Measurements from ENCODE around the gene SLC25A11. TPM values are rescaled to one million over a fixed set of nuclear protein-coding genes. Genes with fewer than 3 reads are reported as not detected.

SLC25A11 gene
- total RNA-seq, 1 experiment from 2014 or later = 40.1 TPM

GRCh38 chr17:4901108-4901647 is 38.7 kb downstream of the SLC25A11 start:
- Mint-ChIP-seq H3K27me3 (ENCODE audit: insufficient read depth, unreplicated experiment) (no peaks in the 10 kb centered on the region), H3K27ac (ENCODE audit: unreplicated experiment) (no peak overlapping the region), H3K4me1 (ENCODE audit: low read depth, unreplicated experiment) (peaks cover 10% of the 10 kb centered on the region), H3K4me3 (ENCODE audit: unreplicated experiment) (no peak overlapping the region), H3K36me3 (ENCODE audit: insufficient read depth, unreplicated experiment) (peaks cover 20% of the 10 kb centered on the region), H3K9me3 (ENCODE audit: unreplicated experiment) (no peaks in the 10 kb centered on the region)
- Histone ChIP-seq H3K36me3 (ENCODE audit: control insufficient read depth, insufficient read depth, low read length) (no peaks in the 10 kb centered on the region), H3K4me3 (ENCODE audit: low read depth, low read length) (no peak overlapping the region), H3K27me3 (replicated peaks; ENCODE audit: control insufficient read depth, insufficient read depth, low read length) (no peaks in the 10 kb centered on the region), H3K9me3 (no peaks in the 10 kb centered on the region), H3K4me1 (peaks cover 3% of the 10 kb centered on the region; the same call in 1 of the 2 replicates)
- intact Hi-C loops (cut with micrococcal nuclease; ENCODE audit: unreplicated experiment) = no loop called here
- ChIA-PET POLR2A (no interaction called here), CTCF (no interaction called here)
- TF ChIP-seq CTCF (IDR thresholded peaks at IDR 0.05; ENCODE audit: insufficient read depth in 1 of 2, low read depth in 1 of 2, low read length in 1 of 2, severe bottlenecking in 1 of 2, unreplicated experiment in 1 of 2) = no peak
- no peak for DNase-seq
- BruUV-seq (replicated peaks) = no TSS peak

GRCh38 chr17:4900231-4901107 is 39.4 kb downstream of the SLC25A11 start:
- Histone ChIP-seq H3K9me3 (no peaks in the 10 kb centered on the region), H3K4me3 (ENCODE audit: low read depth, low read length) (no peak overlapping the region), H3K36me3 (ENCODE audit: control insufficient read depth, insufficient read depth, low read length) (no peaks in the 10 kb centered on the region), H3K27me3 (replicated peaks; ENCODE audit: control insufficient read depth, insufficient read depth, low read length) (no peaks in the 10 kb centered on the region), H3K4me1 (peaks cover 3% of the 10 kb centered on the region; the same call in 1 of the 2 replicates)
- Mint-ChIP-seq H3K4me1 (ENCODE audit: low read depth, unreplicated experiment) (peaks cover 10% of the 10 kb centered on the region), H3K9me3 (ENCODE audit: unreplicated experiment) (no peaks in the 10 kb centered on the region), H3K36me3 (ENCODE audit: insufficient read depth, unreplicated experiment) (peaks cover 20% of the 10 kb centered on the region), H3K27me3 (ENCODE audit: insufficient read depth, unreplicated experiment) (no peaks in the 10 kb centered on the region), H3K27ac (ENCODE audit: unreplicated experiment) (no peak overlapping the region), H3K4me3 (ENCODE audit: unreplicated experiment) (no peak overlapping the region)
- POLR2A ChIA-PET = no interaction called here
- intact Hi-C loops (cut with micrococcal nuclease; ENCODE audit: unreplicated experiment) = no loop called here
- no peak for DNase-seq
- CTCF ChIA-PET = no interaction called here
- TF ChIP-seq CTCF (IDR thresholded peaks at IDR 0.05; ENCODE audit: insufficient read depth in 1 of 2, low read depth in 1 of 2, low read length in 1 of 2, severe bottlenecking in 1 of 2, unreplicated experiment in 1 of 2) = no peak
- BruUV-seq (replicated peaks) = no TSS peak

GRCh38 chr17:4899341-4900230 is 40.3 kb downstream of the SLC25A11 start, which contains the start of gene C17orf107:
TSS of gene C17orf107 (plus strand) at chr17:4899536. CDS start at chr17:4899763, 227 bp downstream.
- TF ChIP-seq CTCF (IDR thresholded peaks at IDR 0.05; ENCODE audit: insufficient read depth in 1 of 2, low read depth in 1 of 2, low read length in 1 of 2, severe bottlenecking in 1 of 2, unreplicated experiment in 1 of 2) = no peak
- POLR2A ChIA-PET = no interaction called here
- Histone ChIP-seq H3K4me1 (peaks cover 3% of the 10 kb centered on the region; the same call in 1 of the 2 replicates), H3K9me3 (no peaks in the 10 kb centered on the region), H3K4me3 (ENCODE audit: low read depth, low read length) (no peak within 1 kb of the TSS), H3K27me3 (replicated peaks; ENCODE audit: control insufficient read depth, insufficient read depth, low read length) (no peaks in the 10 kb centered on the region), H3K36me3 (ENCODE audit: control insufficient read depth, insufficient read depth, low read length) (no peaks in the 10 kb centered on the region)
- intact Hi-C loops (cut with micrococcal nuclease; ENCODE audit: unreplicated experiment) = no loop called here
- DNase-seq = no peak
- CTCF ChIA-PET = interaction anchor here (0.6 kb wide), 1 partner anchor 28 kb away, joined by 3 read pairs; no protein-coding TSS in a partner anchor
- BruUV-seq (replicated peaks) = no TSS peak
- Mint-ChIP-seq H3K4me3 (ENCODE audit: unreplicated experiment) (no peak within 1 kb of the TSS), H3K27ac (ENCODE audit: unreplicated experiment) (no peak within 1 kb of the TSS), H3K27me3 (ENCODE audit: insufficient read depth, unreplicated experiment) (no peaks in the 10 kb centered on the region), H3K9me3 (ENCODE audit: unreplicated experiment) (no peaks in the 10 kb centered on the region), H3K36me3 (ENCODE audit: insufficient read depth, unreplicated experiment) (peaks cover 20% of the 10 kb centered on the region), H3K4me1 (ENCODE audit: low read depth, unreplicated experiment) (peaks cover 10% of the 10 kb centered on the region)
